Iris pigment epithelial cell (primary cell): ENCODE results near the gene SHC1.

Source experiments
- DNase-seq: peaks from one replicate; pipeline ENCODE4 v3.0.0-alpha.2; 2011; ENCODE audit warnings: low read depth

The SHC1 gene

GRCh38 chr1:154937085-154937987 lies 33.2 kb downstream of the SHC1 start:
- DNase-seq, result peak; percentile 98

- DNase-seq, result peak; percentile 97
Measured at GRCh38 chr1:154936555-154937084, 33.9 kb downstream of the SHC1 start, which contains the start of gene PMVK. TSS of gene PMVK (minus strand) at chr1:154936719. CDS start at chr1:154936685, 34 bp downstream.

GRCh38 chr1:154935749-154936554 lies 34.6 kb downstream of the SHC1 start:
- no peak for DNase-seq

- DNase-seq, result no peak
Measured at GRCh38 chr1:154934358-154934948, 36.1 kb downstream of the SHC1 start.

- DNase-seq, result no peak
Measured at GRCh38 chr1:154931940-154932487, 38.5 kb downstream of the SHC1 start.

- no peak for DNase-seq
Measured at GRCh38 chr1:154926201-154926600, 44.3 kb downstream of the SHC1 start.

GRCh38 chr1:154925335-154926170 lies 45.0 kb downstream of the SHC1 start:
- DNase-seq, result no peak

- no peak for DNase-seq
Measured at GRCh38 chr1:154923695-154924094, 46.9 kb downstream of the SHC1 start.

GRCh38 chr1:154913273-154913672 lies 57.3 kb downstream of the SHC1 start:
- no peak for DNase-seq

- no peak for DNase-seq
Measured at GRCh38 chr1:154912755-154913154, 57.8 kb downstream of the SHC1 start.
